Superior temporal gyrus (tissue), 1 donor: ENCODE data around the gene DUSP8.

Source experiments
- DNase-seq: peaks from one replicate; pipeline ENCODE4 v3.0.0-alpha.2; 2016; ENCODE audit errors: extremely low spot score

Gene DUSP8

GRCh38 chr11:1553808-1554594 is 18.1 kb downstream of the DUSP8 start:
- no peak for DNase-seq

DNA sequence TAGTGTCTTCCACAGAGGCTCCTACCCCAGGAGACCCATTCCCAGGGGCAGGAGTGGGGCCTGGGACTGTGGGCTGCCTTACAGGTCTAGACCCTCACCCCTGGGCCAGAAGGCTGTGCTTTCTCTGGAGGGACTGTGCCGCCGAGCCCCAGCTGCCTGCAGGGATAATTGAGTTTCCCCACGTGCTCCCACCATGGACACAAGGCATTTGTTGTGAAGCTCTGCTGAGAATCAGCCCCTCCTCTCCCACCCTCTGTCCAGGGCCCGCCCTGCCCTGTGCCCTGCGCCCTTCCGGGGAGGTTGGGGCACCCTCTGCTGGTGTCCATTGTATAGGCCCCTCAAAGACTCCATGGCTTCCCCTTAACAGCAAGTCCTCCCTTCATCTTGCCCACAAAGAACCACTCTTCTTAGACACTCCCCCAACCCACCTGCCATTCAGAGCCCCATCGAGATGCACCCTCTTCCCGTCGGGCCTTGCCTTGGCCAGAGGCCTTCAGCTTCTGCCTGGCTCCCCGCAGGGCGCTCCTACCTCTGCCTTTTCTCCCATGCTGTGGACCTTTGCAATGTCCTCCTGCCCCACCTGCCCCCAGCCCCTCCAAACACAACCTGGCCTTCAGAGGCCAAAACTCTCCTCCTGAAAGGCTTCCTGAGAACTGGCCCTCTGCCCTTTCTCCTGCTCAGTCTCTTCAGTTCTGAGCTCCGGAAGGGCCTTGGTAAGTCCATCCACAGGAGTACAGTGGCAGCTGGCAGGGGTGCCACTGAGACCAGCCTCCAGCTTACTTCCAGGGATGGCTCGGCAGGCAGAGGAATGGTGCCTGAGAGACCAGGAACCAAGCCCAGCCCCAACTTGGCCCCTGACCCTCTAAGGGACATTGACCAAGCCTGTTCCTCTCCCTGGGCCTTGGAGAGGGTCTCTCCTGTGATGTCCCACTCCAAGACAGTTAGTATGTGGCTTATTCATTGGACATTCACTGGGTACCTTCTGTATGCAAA is 22.4 kb downstream of the DUSP8 start:
- peak; percentile 77 for DNase-seq

- no peak for DNase-seq
Measured at GRCh38 chr11:1548221-1549070, 23.6 kb downstream of the DUSP8 start.

- no peak for DNase-seq
Measured at GRCh38 chr11:1547467-1548098, 24.5 kb downstream of the DUSP8 start.

DNA sequence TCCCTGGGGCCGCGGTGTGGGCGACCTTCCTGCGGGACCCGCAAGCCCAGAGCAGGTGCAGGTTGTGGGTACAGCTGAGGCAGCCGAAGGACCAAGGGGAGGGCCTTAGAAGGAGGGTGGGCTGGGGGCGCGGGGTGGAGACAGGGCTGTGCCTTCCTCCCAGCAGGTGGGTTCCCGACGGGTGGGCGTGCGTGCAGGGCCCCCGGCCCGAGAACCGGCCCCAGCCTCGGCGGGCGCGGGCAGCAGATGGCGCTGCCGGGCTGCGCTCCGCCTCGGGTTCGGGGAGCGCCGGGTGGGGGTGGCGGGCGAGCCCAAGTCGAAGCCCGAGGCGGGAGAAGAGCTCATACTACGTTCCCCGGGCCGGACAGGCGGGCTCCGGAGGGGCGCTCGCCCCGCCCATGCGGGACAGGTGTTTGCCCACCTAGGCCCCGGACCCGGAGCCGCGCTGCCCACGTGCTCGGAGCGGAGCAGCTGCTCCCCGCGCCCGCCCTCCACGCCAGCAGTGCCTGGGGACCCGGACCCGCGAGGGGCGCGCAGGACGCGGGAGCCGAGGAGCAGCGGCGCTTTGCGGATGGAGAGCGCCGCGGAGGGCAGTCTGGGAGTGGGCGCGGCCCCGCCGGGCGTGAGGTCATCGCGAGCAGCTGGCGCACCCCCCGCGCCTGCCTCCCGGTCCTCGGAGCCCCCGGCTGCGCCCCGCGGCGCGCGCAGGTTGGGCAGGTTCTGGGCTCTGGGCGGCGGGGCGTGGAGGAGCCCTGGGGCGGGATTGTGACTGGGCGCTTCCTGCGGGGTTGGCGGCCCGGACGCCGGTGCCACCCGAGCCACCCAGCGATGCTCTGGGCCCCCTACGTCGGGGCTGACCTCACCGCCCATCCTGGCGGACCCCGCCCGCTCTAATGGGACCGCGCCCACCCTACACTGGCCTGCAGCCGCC is 25.3 kb downstream of the DUSP8 start:
- no peak for DNase-seq

DNA sequence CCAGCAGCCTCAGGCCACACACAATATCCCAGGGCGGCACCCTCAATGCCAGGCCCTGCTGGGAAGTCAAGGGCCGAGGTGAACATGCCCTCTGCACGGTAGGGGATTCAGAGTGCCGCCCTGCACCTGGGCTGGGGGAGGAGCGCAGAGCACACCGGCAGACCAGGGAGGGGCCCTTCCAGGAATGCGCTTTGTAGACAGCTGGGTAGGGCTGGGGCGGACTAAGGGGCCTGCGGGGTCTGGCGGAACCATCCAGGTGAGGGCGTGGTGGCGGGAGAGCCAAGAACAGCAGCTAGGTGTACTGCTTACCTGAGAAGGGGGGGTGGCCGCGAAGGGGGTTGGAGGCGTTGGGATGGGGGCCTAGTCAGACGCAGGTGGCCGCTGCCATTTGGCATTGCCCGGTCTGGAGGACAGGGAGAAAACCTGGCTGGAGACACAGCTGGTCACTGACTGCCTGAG is 26.0 kb downstream of the DUSP8 start:
- no peak for DNase-seq

- DNase-seq = no peak
Measured at GRCh38 chr11:1545432-1545831, 26.6 kb downstream of the DUSP8 start.

- no peak for DNase-seq
Measured at GRCh38 chr11:1544536-1544935, 27.5 kb downstream of the DUSP8 start.

- DNase-seq = no peak
Measured at GRCh38 chr11:1543606-1544263, 28.3 kb downstream of the DUSP8 start.

GRCh38 chr11:1542267-1542666 is 29.8 kb downstream of the DUSP8 start:
- DNase-seq = no peak

GRCh38 chr11:1541474-1542204 is 30.4 kb downstream of the DUSP8 start:
- DNase-seq = peak; percentile 92

DNA sequence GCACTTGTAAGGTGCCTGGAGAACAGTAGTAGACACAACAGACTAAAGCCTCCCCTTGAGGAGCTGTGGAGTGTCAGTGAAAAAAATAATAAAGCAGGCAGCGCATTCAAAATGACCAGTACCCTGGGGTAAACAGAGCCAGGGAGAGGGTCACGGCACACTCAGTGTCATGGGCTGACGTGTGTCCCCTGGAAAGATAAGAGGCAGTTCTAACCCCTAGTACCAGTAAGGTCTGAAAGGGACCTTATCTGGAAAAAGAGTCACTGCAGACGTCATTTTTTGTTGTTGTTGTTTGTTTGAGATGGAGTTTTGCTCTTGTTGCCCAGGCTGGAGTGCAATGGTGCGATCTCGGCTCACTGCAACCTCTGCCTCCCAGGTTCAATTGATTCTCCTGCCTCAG is 32.0 kb downstream of the DUSP8 start:
- no peak for DNase-seq

GRCh38 chr11:1538153-1538552 is 33.9 kb downstream of the DUSP8 start:
- no peak for DNase-seq

- DNase-seq = no peak
Measured at GRCh38 chr11:1536065-1536843, 35.8 kb downstream of the DUSP8 start.

DNA sequence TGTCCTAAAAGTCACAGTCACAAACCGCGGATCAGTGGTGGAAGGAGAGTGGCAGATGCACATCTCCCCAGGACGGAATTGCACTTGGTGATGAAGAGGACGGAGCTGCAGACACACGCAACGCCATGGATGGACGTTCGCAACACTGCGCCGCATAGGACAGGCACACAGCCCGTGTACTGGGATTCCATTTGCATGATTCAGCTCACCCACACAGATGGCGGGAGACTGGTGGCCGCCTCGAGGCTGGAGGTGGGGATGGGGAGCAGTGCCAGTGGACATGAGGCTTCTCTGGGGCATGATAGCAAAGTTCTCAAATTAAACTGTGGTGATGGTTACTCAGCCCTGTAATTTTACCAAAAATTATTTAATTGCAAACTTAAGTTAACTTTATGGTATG is 37.4 kb downstream of the DUSP8 start:
- DNase-seq = no peak

- DNase-seq = no peak
Measured at GRCh38 chr11:1534171-1534570, 37.9 kb downstream of the DUSP8 start.

GRCh38 chr11:1533342-1533725 is 38.7 kb downstream of the DUSP8 start:
- no peak for DNase-seq
